Esophagus squamous epithelium (tissue), 5 donors: ENCODE data around the gene SDHAF2. TPM values are rescaled to one million over a fixed set of nuclear protein-coding genes. Genes with fewer than 3 reads are reported as not detected.
A peak's percentile ranks its signal among the peaks of the same experiment; 100 is the strongest.

Experiments used
- DNase-seq: peaks from one replicate; lab custom pipeline; 2025; lab: John Stamatoyannopoulos, UW
- H3K27ac ChIP-seq, 4 donors: fragments of 200-600 bp; sonication (generic); one replicate each; pipeline ENCODE4 v1.5.1; 2016 to 2019; ENCODE audit warnings: mild to moderate bottlenecking in 1 of 4
- H3K27me3 ChIP-seq, 4 donors: fragments of 200-600 bp; sonication (generic); 1 replicate in 3 of 4; 2 replicates in 1 of 4; pipeline versions ENCODE4 v1.5.1 to v1.6.0; 2017 to 2021; ENCODE audit warnings: antibody characterized with exemption in 1 of 4
- H3K36me3 ChIP-seq, 3 donors: fragments of 200-600 bp; sonication (generic); one replicate each; pipeline ENCODE4 v1.5.1; 2016 to 2019
- H3K4me1 ChIP-seq, 3 donors: fragments of 200-600 bp; sonication (generic); one replicate each; pipeline ENCODE4 v1.5.1; 2017 to 2019
- H3K4me3 ChIP-seq, 4 donors: fragments of 200-600 bp; sonication (generic); 1 replicate in 3 of 4; 2 replicates in 1 of 4; pipeline ENCODE4 v1.5.1; 2016 to 2019; ENCODE audit warnings: mild to moderate bottlenecking in 2 of 4, moderate library complexity in 1 of 4
- H3K9me3 ChIP-seq, 3 donors: fragments of 200-600 bp; sonication (generic); one replicate each; pipeline ENCODE4 v1.5.1; 2016 to 2019
- CTCF ChIP-seq, 6 experiments: fragments of 450-650 bp in 4 of 6; fragments of 200-600 bp in 2 of 6; sonication (generic) in 2 of 6; IDR thresholded peaks; one replicate each; pipeline ENCODE4 v1.5.1; 2016 to 2019; ENCODE audit warnings: antibody characterized with exemption in 6 of 6, mild to moderate bottlenecking in 4 of 6, moderate library complexity in 4 of 6
- POLR2A ChIP-seq, 4 donors: fragments of 450-650 bp; IDR thresholded peaks; one replicate each; pipeline ENCODE4 v1.6.1; 2017; ENCODE audit warnings: antibody characterized with exemption in 4 of 4, mild to moderate bottlenecking in 4 of 4, moderate library complexity in 3 of 4
- WGBS, 2 donors: methylation state at CpG; one replicate each; pipeline ENCODE4 v1.1.5; 2018; 5-methylcytosine and 5-hydroxymethylcytosine counted together
- intact Hi-C: fragments of 100-400 bp; cut with DNase I; formaldehyde crosslinking; loops from one replicate; pipeline ENCODE4 v1.15.0; 2022
- total RNA-seq, 4 donors: library from RNA; depleted of rRNA; stranded (reverse); fragments of >200 nt; gene quantifications; one replicate each; pipeline ENCODE4 v1.1.0, GENCODE V29; 2016
- donor health status: DM: yes; HTN: yes; CAD: no.

Gene SDHAF2
- total RNA-seq, 4 donors from 2014 or later, result 26.0 to 62.9 (median 43.7) TPM

GRCh38 chr11:61480994-61481335, 51.0 kb downstream of the SDHAF2 start:
- intact Hi-C loops, result no loop called here
- peaks cover 0 to 13% (median 8%) of the 10 kb centered on the region in 3 donors for H3K4me1 ChIP-seq

GRCh38 chr11:61481806-61482205, 51.9 kb downstream of the SDHAF2 start:
- no peak overlapping the region for H3K4me3 ChIP-seq
- no peak overlapping the region for H3K27ac ChIP-seq
- WGBS, 2 donors, result 67 to 77% methylated on average over 5 to 7 of the region's 10 CpGs

More at GRCh38 chr11:61480994-61481335, 51.0 kb downstream of the SDHAF2 start:
- Histone ChIP-seq H3K27ac (no peak overlapping the region), H3K27me3 (peaks cover 0 to 59% (median 0%) of the 10 kb centered on the region in 4 donors), H3K36me3 (no peaks in the 10 kb centered on the region), H3K9me3 (no peaks in the 10 kb centered on the region), H3K4me3 (no peak overlapping the region)
- no peak for DNase-seq
- WGBS, 2 donors, result 56% methylated on average over 2 of the region's 7 CpGs; no CpG with 5 or more reads in 1 of the 2 donors
- TF ChIP-seq CTCF (IDR thresholded peaks at IDR 0.05), result no peak
- TF ChIP-seq POLR2A (IDR thresholded peaks at IDR 0.05), result no peak

GRCh38 chr11:61482513-61482912, 52.6 kb downstream of the SDHAF2 start:
- peak in 2 of 6 experiments; percentile 31 to 47 for TF ChIP-seq CTCF (IDR thresholded peaks at IDR 0.05)
- no peak for TF ChIP-seq POLR2A (IDR thresholded peaks at IDR 0.05)
- Histone ChIP-seq H3K9me3 (no peaks in the 10 kb centered on the region), H3K27me3 (peaks cover 0 to 58% (median 0%) of the 10 kb centered on the region in 4 donors), H3K4me3 (no peak overlapping the region), H3K4me1 (peaks cover 0 to 7% (median 3%) of the 10 kb centered on the region in 3 donors), H3K36me3 (no peaks in the 10 kb centered on the region), H3K27ac (no peak overlapping the region)
- no peak for DNase-seq
- intact Hi-C loops, result no loop called here
- no CpG with 5 or more reads among the region's 7 CpGs for WGBS, 2 donors

More at GRCh38 chr11:61481806-61482205, 51.9 kb downstream of the SDHAF2 start:
- intact Hi-C loops, result no loop called here
- peaks cover 0 to 13% (median 8%) of the 10 kb centered on the region in 3 donors for H3K4me1 ChIP-seq
- TF ChIP-seq CTCF (IDR thresholded peaks at IDR 0.05) (no peak), POLR2A (IDR thresholded peaks at IDR 0.05) (no peak)
- DNase-seq, result no peak
- H3K27me3 ChIP-seq, result peaks cover 0 to 59% (median 0%) of the 10 kb centered on the region in 4 donors
- H3K36me3 ChIP-seq, result no peaks in the 10 kb centered on the region
- H3K9me3 ChIP-seq, result no peaks in the 10 kb centered on the region

- no peaks in the 10 kb centered on the region for H3K9me3 ChIP-seq
- H3K27ac ChIP-seq, result no peak overlapping the region
- no peak overlapping the region for H3K4me3 ChIP-seq
- no peaks in the 10 kb centered on the region for H3K36me3 ChIP-seq
- no peak for DNase-seq
- peaks cover 0 to 39% (median 0%) of the 10 kb centered on the region in 4 donors for H3K27me3 ChIP-seq
- 60 to 70% methylated on average over 1 to 3 of the region's 11 CpGs for WGBS, 2 donors
- peaks cover 6 to 16% (median 6%) of the 10 kb centered on the region in 3 donors for H3K4me1 ChIP-seq
- intact Hi-C loops, result no loop called here
- TF ChIP-seq CTCF (IDR thresholded peaks at IDR 0.05), result no peak
- TF ChIP-seq POLR2A (IDR thresholded peaks at IDR 0.05), result no peak
Observed at GRCh38 chr11:61484541-61484940, 54.6 kb downstream of the SDHAF2 start.

- H3K9me3 ChIP-seq, result no peaks in the 10 kb centered on the region
- no peak for TF ChIP-seq POLR2A (IDR thresholded peaks at IDR 0.05)
- no peak for TF ChIP-seq CTCF (IDR thresholded peaks at IDR 0.05)
- H3K36me3 ChIP-seq, result no peaks in the 10 kb centered on the region
- H3K27ac ChIP-seq, result no peak overlapping the region
- no peak for DNase-seq
- no peak overlapping the region for H3K4me3 ChIP-seq
- H3K27me3 ChIP-seq, result peaks cover 0 to 36% (median 0%) of the 10 kb centered on the region in 4 donors
- H3K4me1 ChIP-seq, result peaks cover 7 to 22% (median 12%) of the 10 kb centered on the region in 3 donors
- WGBS, 2 donors, result 75 to 89% methylated on average over 4 to 10 of the region's 11 CpGs
- intact Hi-C loops, result no loop called here
Observed at GRCh38 chr11:61485080-61485479, 55.2 kb downstream of the SDHAF2 start.
